Stimulated activated CD4-positive, alpha-beta T cell treated with anti-CD3 and anti-CD28 coated beads, Interleukin-4, amount 100 ng/mL, for 24 hours (primary cell): ENCODE data around the gene DES.

Source experiments
- DNase-seq: peaks from one replicate; pipeline ENCODE4 v3.0.0-alpha.2; 2020

DES gene

DNA sequence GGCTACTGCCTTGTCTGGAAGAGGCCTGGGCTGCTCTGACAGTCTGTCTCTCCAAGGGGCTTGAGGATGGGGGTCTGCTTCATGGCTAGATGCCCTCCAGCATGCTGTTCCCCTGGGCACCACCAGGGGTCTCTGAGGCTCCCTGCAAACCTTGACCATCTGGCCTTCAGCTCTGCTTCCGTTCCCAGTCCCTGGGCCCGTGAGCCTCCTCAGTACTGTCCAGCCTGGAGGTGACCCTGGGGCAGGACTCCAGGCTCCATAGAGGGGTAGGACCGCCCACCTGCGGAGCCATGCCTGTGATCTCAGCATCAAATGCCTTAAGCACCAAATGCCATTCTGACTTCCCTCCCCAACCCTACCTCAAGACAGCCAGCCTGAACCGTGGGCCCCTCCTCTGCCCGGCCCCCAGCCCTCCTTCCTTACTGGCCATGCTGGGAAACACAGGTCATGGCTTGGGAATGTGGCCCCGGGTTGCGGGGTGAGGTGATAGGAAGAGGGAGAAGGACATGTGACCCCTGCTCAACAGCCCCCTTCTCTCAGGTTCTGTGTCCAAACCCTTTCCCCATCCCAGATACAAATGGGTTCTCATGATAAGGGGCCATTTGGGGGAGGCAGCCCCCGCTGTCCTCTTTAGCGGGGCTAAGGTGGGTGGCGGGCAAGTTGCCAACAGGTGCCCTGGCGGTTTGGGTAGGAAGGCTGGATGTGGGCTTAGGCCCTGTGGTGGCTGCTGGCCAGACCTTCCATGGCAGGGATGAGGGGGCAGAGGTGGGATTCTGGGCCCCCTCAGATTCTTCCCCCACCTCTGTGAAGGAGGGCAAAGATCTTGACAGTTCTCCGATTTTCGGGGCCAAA is 41.5 kb downstream of the DES start:
- peak; percentile 46 for DNase-seq

- DNase-seq: no peak
Measured at GRCh38 chr2:219460424-219460926, 42.3 kb downstream of the DES start.

DNA sequence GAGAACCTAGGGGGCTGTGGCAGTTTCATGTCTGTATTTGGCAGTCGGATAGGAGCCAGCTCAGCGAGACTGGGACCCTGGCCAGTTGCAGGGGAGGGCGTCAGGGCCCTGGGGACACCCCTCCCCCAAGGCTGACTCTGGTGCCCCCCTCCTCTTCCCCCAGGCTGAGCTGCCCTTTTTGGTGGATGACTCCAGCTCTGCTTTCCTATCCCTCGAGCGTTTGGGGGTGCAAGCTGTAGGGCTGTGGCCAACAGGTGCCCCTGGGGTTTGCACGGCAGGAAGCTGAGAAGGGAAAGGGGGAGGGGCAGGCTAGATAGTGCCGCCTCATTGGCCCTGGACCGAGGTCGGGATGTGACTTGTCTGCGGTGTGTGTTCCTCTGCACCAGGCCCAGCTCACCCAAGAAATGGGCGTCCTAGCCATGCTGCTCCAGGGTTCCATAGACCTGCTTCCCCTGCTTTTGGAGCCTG is 42.9 kb downstream of the DES start:
- no peak for DNase-seq

DNA sequence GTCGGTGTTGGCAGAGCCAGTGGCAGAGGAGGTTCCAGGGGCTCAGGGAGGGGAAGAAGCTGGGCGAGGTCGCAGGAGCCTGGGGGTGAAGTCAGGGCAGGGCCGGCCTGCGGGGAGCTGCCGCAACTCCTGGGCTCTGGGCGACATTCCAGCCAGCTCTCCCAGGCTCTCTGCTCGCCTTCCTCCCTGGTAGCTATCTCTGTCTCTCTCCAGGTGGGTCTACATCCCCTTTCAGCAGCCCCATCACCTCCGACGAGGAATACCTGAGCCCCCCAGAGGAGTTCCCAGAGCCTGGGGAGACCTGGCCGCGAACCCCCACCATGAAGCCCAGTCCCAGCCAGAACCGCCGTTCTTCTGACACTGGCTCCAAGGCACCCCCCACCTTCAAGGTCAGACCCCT is 43.5 kb downstream of the DES start:
- DNase-seq: no peak

- DNase-seq: no peak
Measured at GRCh38 chr2:219462349-219462748, 44.2 kb downstream of the DES start.

DNA sequence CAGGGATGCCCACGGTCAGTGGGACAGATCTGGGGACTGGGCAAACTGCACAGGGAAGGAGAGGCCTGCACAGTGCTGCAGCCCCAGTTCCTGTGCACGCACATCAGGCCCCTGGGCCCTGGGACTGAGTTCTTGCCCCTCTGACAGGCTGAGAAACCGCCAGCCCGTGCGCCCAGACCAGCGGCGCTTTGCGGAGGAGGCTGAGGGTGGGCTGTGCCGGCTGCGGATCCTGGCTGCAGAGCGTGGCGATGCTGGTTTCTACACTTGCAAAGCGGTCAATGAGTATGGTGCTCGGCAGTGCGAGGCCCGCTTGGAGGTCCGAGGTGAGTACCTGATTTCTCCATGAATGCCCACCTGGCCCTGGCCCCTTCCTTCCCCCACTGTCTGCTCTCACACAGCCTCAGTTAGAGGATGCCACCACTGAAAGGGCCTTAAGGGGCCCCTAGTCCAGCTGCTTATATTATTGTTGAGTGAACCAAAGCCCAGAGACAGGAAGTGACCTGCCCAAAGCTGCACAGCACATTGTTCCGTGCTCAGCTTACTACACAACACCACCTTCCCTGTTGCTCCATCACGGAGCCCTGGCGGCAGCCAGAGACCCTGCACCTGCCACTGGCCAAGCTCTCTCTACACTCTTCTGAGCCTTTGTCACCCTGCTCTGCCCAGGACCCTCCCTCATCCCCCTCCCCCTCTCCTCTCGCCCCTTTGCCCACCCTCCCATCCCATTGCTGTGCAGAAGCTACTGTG is 46.3 kb downstream of the DES start:
- DNase-seq: no peak

GRCh38 chr2:219465659-219466561 is 47.7 kb downstream of the DES start:
- no peak for DNase-seq

DNA sequence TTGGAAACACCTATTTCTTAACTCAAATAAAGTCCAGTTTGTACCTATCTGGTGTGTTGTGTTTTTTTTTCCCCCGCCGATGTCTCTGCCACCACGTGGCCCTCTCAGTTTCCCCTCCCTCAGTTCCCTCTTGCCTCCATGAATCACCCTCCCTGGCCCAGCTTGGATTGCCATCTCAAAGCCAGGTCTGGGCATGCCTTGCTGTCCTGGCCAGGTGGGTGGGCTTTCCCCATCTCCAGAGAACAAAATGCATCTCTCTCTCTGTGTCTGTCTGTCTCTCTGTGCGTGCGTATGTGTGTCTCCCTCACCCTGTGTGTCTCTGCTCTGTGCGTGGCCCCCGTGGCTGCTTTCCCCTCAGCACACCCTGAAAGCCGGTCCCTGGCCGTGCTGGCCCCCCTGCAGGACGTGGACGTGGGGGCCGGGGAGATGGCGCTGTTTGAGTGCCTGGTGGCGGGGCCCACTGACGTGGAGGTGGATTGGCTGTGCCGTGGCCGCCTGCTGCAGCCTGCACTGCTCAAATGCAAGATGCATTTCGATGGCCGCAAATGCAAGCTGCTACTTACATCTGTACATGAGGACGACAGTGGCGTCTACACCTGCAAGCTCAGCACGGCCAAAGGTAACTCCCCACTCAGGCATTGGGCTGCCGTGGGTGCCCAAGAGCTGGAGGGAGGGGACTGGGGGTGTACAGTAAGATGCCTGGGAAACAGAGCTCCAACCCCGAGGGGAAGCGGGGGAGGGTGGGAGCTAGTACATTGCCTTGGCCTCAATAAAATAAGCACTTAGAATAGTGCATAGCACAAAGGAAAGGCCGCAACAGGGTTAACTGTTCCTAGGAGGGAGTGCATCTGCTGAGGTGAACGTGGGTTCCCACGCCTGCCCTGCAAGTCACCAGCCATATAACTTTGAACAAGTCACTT is 48.9 kb downstream of the DES start:
- no peak for DNase-seq

GRCh38 chr2:219467736-219468075 is 49.5 kb downstream of the DES start:
- DNase-seq: no peak

DNA sequence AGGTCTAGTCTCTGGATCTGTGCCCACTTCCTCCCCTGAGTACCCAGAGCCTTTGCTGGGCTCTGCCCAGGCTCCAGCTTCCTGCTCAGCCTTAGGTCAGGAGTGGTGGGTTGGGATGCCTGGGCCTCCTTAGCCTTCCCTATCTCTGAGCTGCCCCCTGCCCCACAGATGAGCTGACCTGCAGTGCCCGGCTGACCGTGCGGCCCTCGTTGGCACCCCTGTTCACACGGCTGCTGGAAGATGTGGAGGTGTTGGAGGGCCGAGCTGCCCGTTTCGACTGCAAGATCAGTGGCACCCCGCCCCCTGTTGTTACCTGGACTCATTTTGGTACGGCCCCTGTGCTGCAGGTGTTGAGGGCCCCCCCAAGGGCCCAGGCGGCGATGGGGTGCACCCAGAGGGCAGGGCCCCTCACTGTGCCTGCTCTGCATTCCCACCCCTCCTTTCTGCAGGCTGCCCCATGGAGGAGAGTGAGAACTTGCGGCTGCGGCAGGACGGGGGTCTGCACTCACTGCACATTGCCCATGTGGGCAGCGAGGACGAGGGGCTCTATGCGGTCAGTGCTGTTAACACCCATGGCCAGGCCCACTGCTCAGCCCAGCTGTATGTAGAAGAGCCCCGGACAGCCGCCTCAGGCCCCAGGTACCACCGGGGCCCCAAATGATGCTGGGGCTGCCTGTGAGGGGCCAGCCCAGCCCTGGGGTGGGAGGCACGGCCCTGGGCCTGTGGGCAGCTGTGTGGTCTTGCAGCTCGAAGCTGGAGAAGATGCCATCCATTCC is 50.4 kb downstream of the DES start:
- no peak for DNase-seq

GRCh38 chr2:219469186-219469724 is 51.1 kb downstream of the DES start:
- no peak for DNase-seq

DNA sequence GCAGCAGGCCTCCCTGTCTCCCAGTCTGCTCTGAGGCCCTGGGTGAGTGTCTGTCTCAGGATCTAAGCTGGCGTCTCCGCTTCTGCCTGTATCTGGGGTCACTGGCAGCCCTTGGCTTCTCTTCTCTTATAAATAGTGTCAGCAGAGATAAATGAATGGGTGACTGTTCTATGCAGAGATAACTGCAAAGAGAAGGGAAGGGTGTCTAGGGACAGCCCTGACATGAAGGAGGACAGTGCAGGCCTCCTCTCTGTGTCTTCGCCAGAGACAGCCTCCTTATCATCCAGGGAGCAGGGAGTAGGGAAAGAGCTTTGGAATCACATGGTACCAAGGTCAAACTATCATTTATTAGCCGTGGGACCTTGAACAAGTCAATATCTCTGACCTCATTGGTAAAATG is 52.3 kb downstream of the DES start:
- DNase-seq: no peak

DNA sequence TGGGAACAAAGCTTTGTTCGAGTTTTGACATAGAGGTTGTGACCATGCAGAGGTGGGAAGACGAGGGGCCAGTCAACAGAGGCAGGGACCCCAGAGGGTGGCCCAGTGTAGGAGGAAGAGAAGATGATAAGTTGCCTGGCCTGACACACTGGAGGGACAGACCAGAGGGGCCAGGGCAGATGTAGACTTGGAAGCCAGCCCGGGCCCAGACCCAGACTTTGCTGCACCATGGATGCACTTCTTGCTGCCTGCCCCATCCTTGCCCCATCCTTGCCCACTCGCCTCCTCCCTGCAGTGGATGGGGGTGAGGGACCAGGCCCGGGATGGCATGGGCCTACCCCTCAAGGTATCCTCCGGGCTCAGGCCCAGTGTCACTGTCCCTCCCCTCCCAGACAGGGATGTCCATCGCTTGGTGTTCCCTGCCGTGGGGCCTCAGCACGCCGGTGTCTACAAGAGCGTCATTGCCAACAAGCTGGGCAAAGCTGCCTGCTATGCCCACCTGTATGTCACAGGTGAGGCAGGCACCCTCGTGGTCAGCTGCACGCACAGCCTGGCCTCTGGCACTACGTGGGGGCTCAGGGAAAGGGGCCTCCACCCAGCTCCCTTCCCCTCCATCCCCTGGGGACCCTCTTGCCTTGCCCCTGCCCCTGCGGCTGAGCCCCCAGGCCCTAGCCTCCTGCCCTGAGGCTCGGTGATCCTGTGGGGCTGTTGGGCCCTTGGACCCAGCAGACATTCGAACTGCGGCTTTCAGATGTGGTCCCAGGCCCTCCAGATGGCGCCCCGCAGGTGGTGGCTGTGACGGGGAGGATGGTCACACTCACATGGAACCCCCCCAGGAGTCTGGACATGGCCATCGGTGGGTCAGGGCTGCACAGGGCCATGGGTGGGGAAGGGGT is 53.5 kb downstream of the DES start:
- no peak for DNase-seq

DNA sequence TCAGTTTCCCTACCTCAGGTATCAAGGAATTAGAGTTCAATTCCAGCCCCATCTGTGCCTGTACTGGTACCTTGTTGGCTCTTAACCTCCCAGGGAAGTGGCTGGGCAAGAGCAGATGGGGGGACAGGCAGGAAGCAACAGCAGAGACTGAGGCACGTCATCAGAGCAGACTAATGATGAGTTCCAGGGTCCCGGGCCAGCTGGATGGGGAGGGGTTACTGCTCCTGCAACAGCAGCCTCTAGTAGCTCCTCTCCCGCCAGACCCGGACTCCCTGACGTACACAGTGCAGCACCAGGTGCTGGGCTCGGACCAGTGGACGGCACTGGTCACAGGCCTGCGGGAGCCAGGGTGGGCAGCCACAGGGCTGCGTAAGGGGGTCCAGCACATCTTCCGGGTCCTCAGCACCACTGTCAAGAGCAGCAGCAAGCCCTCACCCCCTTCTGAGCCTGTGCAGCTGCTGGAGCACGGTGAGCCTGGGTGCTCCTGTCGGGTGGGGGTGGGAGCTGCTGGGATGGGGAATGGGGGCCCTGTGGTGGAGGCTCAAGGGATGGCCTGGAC is 54.5 kb downstream of the DES start:
- no peak for DNase-seq

DNA sequence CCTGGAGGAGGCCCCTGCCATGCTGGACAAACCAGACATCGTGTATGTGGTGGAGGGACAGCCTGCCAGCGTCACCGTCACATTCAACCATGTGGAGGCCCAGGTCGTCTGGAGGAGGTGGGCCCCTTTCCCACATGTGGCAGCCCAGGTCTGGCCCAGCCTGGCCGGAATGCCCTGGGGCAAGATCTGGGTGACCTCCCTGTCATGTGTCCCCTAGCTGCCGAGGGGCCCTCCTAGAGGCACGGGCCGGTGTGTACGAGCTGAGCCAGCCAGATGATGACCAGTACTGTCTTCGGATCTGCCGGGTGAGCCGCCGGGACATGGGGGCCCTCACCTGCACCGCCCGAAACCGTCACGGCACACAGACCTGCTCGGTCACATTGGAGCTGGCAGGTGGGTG is 55.3 kb downstream of the DES start:
- DNase-seq: no peak

DNA sequence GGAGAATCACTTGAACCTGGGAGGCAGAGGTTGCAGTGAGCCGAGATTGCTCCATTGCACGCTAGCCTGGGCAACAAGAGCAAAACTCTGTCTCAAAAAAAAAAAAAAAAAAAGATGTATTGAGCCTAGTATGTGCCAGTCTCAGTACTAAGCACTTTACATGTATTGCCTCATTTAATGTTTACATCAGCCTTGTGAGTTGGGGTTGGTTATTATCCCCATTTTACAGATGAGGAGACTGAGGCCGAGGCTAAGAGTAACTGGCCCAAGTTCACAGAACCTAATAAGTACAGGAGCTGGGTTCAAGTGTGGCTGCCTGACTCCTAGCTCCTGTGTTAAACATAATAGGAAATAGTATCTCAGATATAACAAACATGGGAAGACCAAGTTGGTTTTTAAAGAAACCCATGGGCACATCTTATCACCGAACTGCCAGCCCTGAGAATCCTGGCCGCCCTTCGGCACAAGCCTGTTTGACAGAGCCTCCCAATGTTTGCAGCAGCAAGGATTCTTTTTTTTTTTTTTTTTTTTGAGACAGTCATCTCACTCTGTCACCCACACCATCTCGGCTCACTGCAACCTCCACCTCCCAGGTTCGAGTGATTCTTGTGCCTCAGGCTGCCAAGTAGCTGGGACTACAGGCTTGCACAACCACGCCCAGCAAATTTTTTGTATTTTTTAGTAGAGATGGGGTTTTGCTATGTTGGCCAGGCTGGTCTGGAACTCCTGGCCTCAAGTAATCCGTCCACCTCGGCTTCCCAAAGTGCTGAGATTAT is 56.3 kb downstream of the DES start:
- no peak for DNase-seq

- no peak for DNase-seq
Measured at GRCh38 chr2:219475278-219475677, 57.1 kb downstream of the DES start.
